HepG2 (cell line): ENCODE measurements around the gene ZNF213. TPM values are rescaled to one million over a fixed set of nuclear protein-coding genes. Genes with fewer than 3 reads are reported as not detected.

Source experiments
- AHR ChIP-seq: IDR thresholded peaks from 2 replicates; pipeline ENCODE4 v1.6.1; 2018; ENCODE audit warnings: missing genetic modification reagents, missing compliant biosample characterization
- ARID5B ChIP-seq: IDR thresholded peaks from 2 replicates; pipeline ENCODE4 v1.4.0; 2020; ENCODE audit warnings: mild to moderate bottlenecking, missing genetic modification reagents
- CENPT ChIP-seq: sonication (generic); formaldehyde crosslinking; IDR thresholded peaks from 2 replicates; pipeline ENCODE4 v1.8.0; 2022; ENCODE audit warnings: low read depth, mild to moderate bottlenecking, moderate library complexity, missing genetic modification reagents
- MTF1 ChIP-seq: sonication (generic); formaldehyde crosslinking; IDR thresholded peaks from 2 replicates; pipeline ENCODE4 v1.5.0; 2020; ENCODE audit warnings: missing genetic modification reagents
- MXI1 ChIP-seq: IDR thresholded peaks from 3 replicates; pipeline ENCODE4 v1.6.1; 2012; ENCODE audit warnings: low read depth, low read length, inconsistent platforms, borderline replicate concordance
- MZF1 ChIP-seq: sonication (generic); formaldehyde crosslinking; IDR thresholded peaks from 2 replicates; pipeline ENCODE4 v1.8.1; 2023; ENCODE audit warnings: mild to moderate bottlenecking, missing genetic modification reagents, borderline replicate concordance
- RBAK ChIP-seq: sonication (generic); formaldehyde crosslinking; IDR thresholded peaks from 2 replicates; pipeline ENCODE4 v1.5.1; 2020; ENCODE audit warnings: mild to moderate bottlenecking, missing genetic modification reagents
- TOE1 ChIP-seq: sonication (generic); formaldehyde crosslinking; IDR thresholded peaks from 2 replicates; pipeline ENCODE4 v1.4.0; 2020; ENCODE audit warnings: mild to moderate bottlenecking, missing genetic modification reagents
- ZBTB21 ChIP-seq: sonication (generic); formaldehyde crosslinking; IDR thresholded peaks from 2 replicates; pipeline ENCODE4 v1.4.0; 2020; ENCODE audit warnings: missing genetic modification reagents
- ZBTB3 ChIP-seq: sonication (generic); formaldehyde crosslinking; IDR thresholded peaks from 2 replicates; pipeline ENCODE4 v1.4.0; 2020; ENCODE audit warnings: low read depth, mild to moderate bottlenecking, moderate library complexity, missing genetic modification reagents, borderline replicate concordance
- ZBTB4 ChIP-seq: sonication (generic); formaldehyde crosslinking; IDR thresholded peaks from 2 replicates; pipeline ENCODE4 v1.4.0; 2020; ENCODE audit warnings: missing genetic modification reagents, mild to moderate bottlenecking, borderline replicate concordance
- ZNF224 ChIP-seq: sonication (generic); formaldehyde crosslinking; IDR thresholded peaks from 2 replicates; pipeline ENCODE4 v1.5.0; 2020; ENCODE audit warnings: mild to moderate bottlenecking, missing genetic modification reagents
- ZNF263 ChIP-seq: sonication (generic); formaldehyde crosslinking; IDR thresholded peaks from 2 replicates; pipeline ENCODE4 v1.4.0; 2020; ENCODE audit warnings: missing genetic modification reagents
- ZNF367 ChIP-seq: sonication (generic); formaldehyde crosslinking; IDR thresholded peaks from 2 replicates; pipeline ENCODE4 v1.4.0; 2020; ENCODE audit warnings: missing genetic modification reagents, borderline replicate concordance
- polyA plus RNA-seq, 8 experiments: library from polyadenylated mRNA; depleted of rRNA in 3 of 8; stranded (reverse) in 7 of 8; unstranded in 1 of 8; fragments of >200 nt; fragmentation: Illumina TruSeq in 4 of 8; extraction: Trizol in 4 of 8; gene quantifications; 2 replicates each; pipeline versions ENCODE4 v1.2.1 to v1.2.3, GENCODE V29; 2011 to 2016; ENCODE audit warnings: low read depth in 4 of 8, missing spikeins in 1 of 8, mixed read lengths in 1 of 8; ENCODE audit not compliant: insufficient read depth in 1 of 8
- total RNA-seq, 5 experiments: library from RNA; depleted of rRNA; stranded (reverse); fragments of >200 nt; fragmentation: Illumina TruSeq; extraction: Trizol; gene quantifications; 2 replicates each; pipeline ENCODE4 v1.2.3, GENCODE V29; 2016; ENCODE audit warnings: low read depth in 1 of 5
- TF ChIP-seq, protein P1 (sequence below): sonication (generic); formaldehyde crosslinking; conservative IDR thresholded peaks from 2 replicates; pipeline ENCODE4 v1.8.1; 2023; ENCODE audit warnings: missing genetic modification reagents
- TF ChIP-seq, protein P2 (sequence below): sonication (generic); formaldehyde crosslinking; IDR thresholded peaks from 2 replicates; pipeline ENCODE4 v1.5.0; 2020; ENCODE audit warnings: missing genetic modification reagents
- TF ChIP-seq, protein P3 (sequence below): sonication (generic); formaldehyde crosslinking; IDR thresholded peaks from 2 replicates; pipeline ENCODE4 v1.9.0; 2021; ENCODE audit warnings: missing genetic modification reagents, borderline replicate concordance

Gene ZNF213
- total and polyA plus RNA-seq, 2 of the 13 experiments (the other 11 are each of a cell fraction or from before 2014, with no cell fraction given), result 0.59 to 0.97 TPM

GRCh38 chr16:3099732-3100499 lies 34.9 kb upstream of the ZNF213 start (continued):
- TF ChIP-seq ZBTB21 (no peak), AHR (CRISPR knock-in tag) (peak; percentile 73; the same call in 1 of the 2 replicates), ZNF224 (CRISPR knock-in tag) (no peak), MTF1 (CRISPR knock-in tag) (no peak), MZF1 (CRISPR knock-in tag) (no peak), ZNF263 (CRISPR knock-in tag) (peak; percentile 83), ARID5B (CRISPR knock-in tag) (no peak), ZNF367 (no peak), ZBTB3 (CRISPR knock-in tag) (no peak), ZBTB4 (CRISPR knock-in tag) (no peak), CENPT (CRISPR knock-in tag) (no peak), MXI1 (peak; percentile 21; the same call in 1 of the 3 replicates), TOE1 (CRISPR knock-in tag) (no peak), RBAK (CRISPR knock-in tag) (no peak)
- TF ChIP-seq, protein P1, sequence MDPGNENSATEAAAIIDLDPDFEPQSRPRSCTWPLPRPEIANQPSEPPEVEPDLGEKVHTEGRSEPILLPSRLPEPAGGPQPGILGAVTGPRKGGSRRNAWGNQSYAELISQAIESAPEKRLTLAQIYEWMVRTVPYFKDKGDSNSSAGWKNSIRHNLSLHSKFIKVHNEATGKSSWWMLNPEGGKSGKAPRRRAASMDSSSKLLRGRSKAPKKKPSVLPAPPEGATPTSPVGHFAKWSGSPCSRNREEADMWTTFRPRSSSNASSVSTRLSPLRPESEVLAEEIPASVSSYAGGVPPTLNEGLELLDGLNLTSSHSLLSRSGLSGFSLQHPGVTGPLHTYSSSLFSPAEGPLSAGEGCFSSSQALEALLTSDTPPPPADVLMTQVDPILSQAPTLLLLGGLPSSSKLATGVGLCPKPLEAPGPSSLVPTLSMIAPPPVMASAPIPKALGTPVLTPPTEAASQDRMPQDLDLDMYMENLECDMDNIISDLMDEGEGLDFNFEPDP (CRISPR knock-in tag), result no peak
- TF ChIP-seq, protein P2, sequence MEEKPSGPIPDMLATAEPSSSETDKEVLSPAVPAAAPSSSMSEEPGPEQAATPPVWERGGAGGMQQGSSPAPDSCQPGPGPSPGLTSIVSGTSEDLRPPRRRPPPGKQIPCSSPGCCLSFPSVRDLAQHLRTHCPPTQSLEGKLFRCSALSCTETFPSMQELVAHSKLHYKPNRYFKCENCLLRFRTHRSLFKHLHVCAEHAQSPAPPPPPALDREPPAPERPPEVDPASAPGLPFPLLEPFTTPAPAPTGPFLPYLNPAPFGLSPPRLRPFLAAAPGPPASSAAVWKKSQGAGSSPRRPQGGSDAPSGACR (CRISPR knock-in tag), result no peak
- TF ChIP-seq, protein P3, sequence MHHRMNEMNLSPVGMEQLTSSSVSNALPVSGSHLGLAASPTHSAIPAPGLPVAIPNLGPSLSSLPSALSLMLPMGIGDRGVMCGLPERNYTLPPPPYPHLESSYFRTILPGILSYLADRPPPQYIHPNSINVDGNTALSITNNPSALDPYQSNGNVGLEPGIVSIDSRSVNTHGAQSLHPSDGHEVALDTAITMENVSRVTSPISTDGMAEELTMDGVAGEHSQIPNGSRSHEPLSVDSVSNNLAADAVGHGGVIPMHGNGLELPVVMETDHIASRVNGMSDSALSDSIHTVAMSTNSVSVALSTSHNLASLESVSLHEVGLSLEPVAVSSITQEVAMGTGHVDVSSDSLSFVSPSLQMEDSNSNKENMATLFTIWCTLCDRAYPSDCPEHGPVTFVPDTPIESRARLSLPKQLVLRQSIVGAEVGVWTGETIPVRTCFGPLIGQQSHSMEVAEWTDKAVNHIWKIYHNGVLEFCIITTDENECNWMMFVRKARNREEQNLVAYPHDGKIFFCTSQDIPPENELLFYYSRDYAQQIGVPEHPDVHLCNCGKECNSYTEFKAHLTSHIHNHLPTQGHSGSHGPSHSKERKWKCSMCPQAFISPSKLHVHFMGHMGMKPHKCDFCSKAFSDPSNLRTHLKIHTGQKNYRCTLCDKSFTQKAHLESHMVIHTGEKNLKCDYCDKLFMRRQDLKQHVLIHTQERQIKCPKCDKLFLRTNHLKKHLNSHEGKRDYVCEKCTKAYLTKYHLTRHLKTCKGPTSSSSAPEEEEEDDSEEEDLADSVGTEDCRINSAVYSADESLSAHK (CRISPR knock-in tag), result no peak
